Neuronal stem cell (in vitro differentiated cells): Measurements from ENCODE around the gene RWDD4.

Source experiments
- DNase-seq: peaks from one replicate; pipeline ENCODE4 v3.0.0-alpha.2; 2013; ENCODE audit warnings: low spot score
- H2AFZ ChIP-seq: one replicate; pipeline ENCODE4 v1.6.1; 2013; ENCODE audit warnings: mild to moderate bottlenecking, low read length, inconsistent platforms
- H2AK5ac ChIP-seq: 2 replicates; pipeline ENCODE4 v1.6.1; 2013; ENCODE audit warnings: low read depth, mild to moderate bottlenecking, inconsistent platforms, low read length, moderate library complexity, mixed read lengths
- H2BK120ac ChIP-seq: 2 replicates; pipeline ENCODE4 v1.6.1; 2013; ENCODE audit warnings: low read depth, mild to moderate bottlenecking, inconsistent platforms, low read length, moderate library complexity, mixed read lengths
- H2BK12ac ChIP-seq: one replicate; pipeline ENCODE4 v1.6.1; 2013; ENCODE audit warnings: low read length, inconsistent platforms
- H2BK15ac ChIP-seq: 2 replicates; pipeline ENCODE4 v1.6.1; 2013; ENCODE audit warnings: mild to moderate bottlenecking, low read length, inconsistent platforms, mixed read lengths
- H2BK5ac ChIP-seq: one replicate; pipeline ENCODE4 v1.6.1; 2013; ENCODE audit warnings: inconsistent platforms, mild to moderate bottlenecking, low read length, moderate library complexity
- H3K14ac ChIP-seq: one replicate; pipeline ENCODE4 v1.6.1; 2013; ENCODE audit warnings: low read length, inconsistent platforms
- H3K18ac ChIP-seq: 2 replicates; pipeline ENCODE4 v1.6.1; 2013; ENCODE audit warnings: low read length, inconsistent platforms
- H3K23ac ChIP-seq: 2 replicates; pipeline ENCODE4 v1.6.1; 2013; ENCODE audit warnings: low read depth, mild to moderate bottlenecking, mixed read lengths, low read length, inconsistent platforms; ENCODE audit not compliant: poor library complexity
- H3K27ac ChIP-seq: replicated peaks from 3 replicates; pipeline ENCODE4 v1.5.1; 2013; ENCODE audit warnings: low read length, inconsistent platforms
- H3K27me3 ChIP-seq, 3 experiments: 2 replicates each; pipeline ENCODE4 v1.6.1; 2013; ENCODE audit warnings: low read length in 3 of 3, mild to moderate bottlenecking in 2 of 3, inconsistent platforms in 1 of 3, low read depth in 1 of 3, mixed read lengths in 1 of 3, moderate library complexity in 1 of 3; ENCODE audit not compliant: control insufficient read depth in 3 of 3, insufficient read depth in 3 of 3
- H3K36me3 ChIP-seq, 2 donors: replicated peaks in 1 of 2; 2 replicates each; pipeline ENCODE4 v1.6.1; 2013; ENCODE audit warnings: low read length in 2 of 2; ENCODE audit not compliant: control insufficient read depth in 2 of 2, insufficient read depth in 2 of 2
- H3K4ac ChIP-seq: 2 replicates; pipeline ENCODE4 v1.6.1; 2013; ENCODE audit warnings: inconsistent platforms, mild to moderate bottlenecking, low read length, moderate library complexity
- H3K4me1 ChIP-seq, 2 donors: 1 replicate in 1 of 2; 2 replicates in 1 of 2; pipeline ENCODE4 v1.6.1; 2013; ENCODE audit warnings: low read length in 2 of 2, low read depth in 1 of 2; ENCODE audit not compliant: control insufficient read depth in 2 of 2, insufficient read depth in 1 of 2
- H3K4me2 ChIP-seq: one replicate; pipeline ENCODE4 v1.6.1; 2013; ENCODE audit warnings: mild to moderate bottlenecking, low read length, inconsistent platforms; ENCODE audit not compliant: insufficient read depth, poor library complexity, severe bottlenecking
- H3K4me3 ChIP-seq, 2 donors: 2 replicates each; pipeline ENCODE4 v1.5.1; 2013; ENCODE audit warnings: low read length in 2 of 2, mild to moderate bottlenecking in 2 of 2, inconsistent platforms in 1 of 2, moderate library complexity in 1 of 2
- H3K79me1 ChIP-seq: one replicate; pipeline ENCODE4 v1.6.1; 2013; ENCODE audit warnings: low read depth, mild to moderate bottlenecking, inconsistent platforms, low read length, moderate library complexity
- H3K9ac ChIP-seq: one replicate; pipeline ENCODE4 v1.6.1; 2013; ENCODE audit warnings: mild to moderate bottlenecking, low read depth, low read length, inconsistent platforms; ENCODE audit not compliant: poor library complexity
- H3K9me3 ChIP-seq, 2 donors: replicated peaks in 1 of 2; 2 replicates each; pipeline versions ENCODE3 to v1.6.1; 2013; ENCODE audit warnings: low read length in 2 of 2, mild to moderate bottlenecking in 2 of 2, inconsistent platforms in 1 of 2, low read depth in 1 of 2, mixed read lengths in 1 of 2, moderate library complexity in 1 of 2; ENCODE audit not compliant: control insufficient read depth in 2 of 2, insufficient read depth in 1 of 2
- H4K8ac ChIP-seq: one replicate; pipeline ENCODE4 v1.6.1; 2013; ENCODE audit warnings: low read depth, mild to moderate bottlenecking, inconsistent platforms, low read length, moderate library complexity
- H4K91ac ChIP-seq: one replicate; pipeline ENCODE4 v1.6.1; 2013; ENCODE audit warnings: low read length, low read depth, mild to moderate bottlenecking, inconsistent platforms; ENCODE audit not compliant: poor library complexity
- WGBS, 2 donors: extraction: QIAGEN DNeasy Blood & Tissue Kit; methylation state at CpG; one replicate each; pipeline ENCODE4 v1.1.7; 2013; ENCODE audit warnings: missing lambda C conversion rate in 2 of 2, mixed read lengths in 1 of 2; ENCODE audit not compliant: insufficient read length in 2 of 2, insufficient replicate concordance in 1 of 2; ENCODE audit errors: extremely low coverage in 2 of 2; 5-methylcytosine and 5-hydroxymethylcytosine counted together

The RWDD4 gene

GRCh38 chr4:183670251-183670650 is 11.3 kb upstream of the RWDD4 start:
- H3K23ac ChIP-seq: no peak overlapping the region
- H3K27me3 ChIP-seq: no peaks in the 10 kb centered on the region
- no CpG with 5 or more reads among the region's 3 CpGs for WGBS, 2 donors
- H4K8ac ChIP-seq: no peak overlapping the region
- DNase-seq: no peak
- no peak overlapping the region for H2BK15ac ChIP-seq
- H3K4ac ChIP-seq: no peak overlapping the region
- H3K14ac ChIP-seq: no peak overlapping the region
- no peaks in the 10 kb centered on the region for H3K4me1 ChIP-seq
- H3K9ac ChIP-seq: no peak overlapping the region
- H2AFZ ChIP-seq: no peak overlapping the region
- H3K79me1 ChIP-seq: no peaks in the 10 kb centered on the region
- no peak overlapping the region for H2BK5ac ChIP-seq
- H3K4me2 ChIP-seq: no peak overlapping the region
- no peak overlapping the region for H2BK12ac ChIP-seq
- H3K27ac ChIP-seq: no peak overlapping the region
- H3K9me3 ChIP-seq: no peaks in the 10 kb centered on the region
- peaks cover 18 to 96% of the 10 kb centered on the region in 2 donors for H3K36me3 ChIP-seq
- no peak overlapping the region for H2AK5ac ChIP-seq
- H2BK120ac ChIP-seq: no peak overlapping the region
- H4K91ac ChIP-seq: no peak overlapping the region
- H3K4me3 ChIP-seq: no peak overlapping the region
- H3K18ac ChIP-seq: no peak overlapping the region

GRCh38 chr4:183666088-183666487 is 7.1 kb upstream of the RWDD4 start:
- Histone ChIP-seq H3K79me1 (no peaks in the 10 kb centered on the region), H2BK120ac (no peak overlapping the region), H4K91ac (no peak overlapping the region), H3K4me3 (no peak overlapping the region), H3K23ac (no peak overlapping the region), H3K9ac (no peak overlapping the region), H3K14ac (no peak overlapping the region), H3K4me2 (no peak overlapping the region), H2BK15ac (no peak overlapping the region), H3K4me1 (no peaks in the 10 kb centered on the region), H3K36me3 (peaks cover 20 to 81% of the 10 kb centered on the region in 2 donors), H3K27me3 (no peaks in the 10 kb centered on the region), H3K27ac (no peak overlapping the region), H2BK5ac (no peak overlapping the region), H3K4ac (no peak overlapping the region), H3K9me3 (no peaks in the 10 kb centered on the region), H3K18ac (no peak overlapping the region), H2AK5ac (no peak overlapping the region), H2BK12ac (no peak overlapping the region), H2AFZ (no peak overlapping the region), H4K8ac (no peak overlapping the region)
- no peak for DNase-seq
- WGBS, 2 donors: no CpG with 5 or more reads among the region's 1 CpG

GRCh38 chr4:183659872-183660242 is 872 bp upstream of the RWDD4 start:
- H3K4me2 ChIP-seq: peak overlapping the region; percentile 53
- H3K27ac ChIP-seq: no peak overlapping the region
- no peak overlapping the region for H3K14ac ChIP-seq
- peaks cover 0 to 5% of the 10 kb centered on the region in 2 donors for H3K4me1 ChIP-seq
- H3K9ac ChIP-seq: no peak overlapping the region
- no peak for DNase-seq
- peak overlapping the region; percentile 81 to 83 for H3K4me3 ChIP-seq
- H2BK15ac ChIP-seq: no peak overlapping the region
- no CpG with 5 or more reads among the region's 10 CpGs for WGBS, 2 donors
- H3K27me3 ChIP-seq: no peaks in the 10 kb centered on the region
- H2BK5ac ChIP-seq: no peak overlapping the region
- peaks cover 2 to 38% of the 10 kb centered on the region in 2 donors for H3K36me3 ChIP-seq
- H3K18ac ChIP-seq: no peak overlapping the region
- no peak overlapping the region for H2BK120ac ChIP-seq
- no peak overlapping the region for H4K8ac ChIP-seq
- H2AFZ ChIP-seq: peak overlapping the region; percentile 88
- no peak overlapping the region for H3K4ac ChIP-seq
- H3K79me1 ChIP-seq: peaks cover 2% of the 10 kb centered on the region
- H3K23ac ChIP-seq: no peak overlapping the region
- H2AK5ac ChIP-seq: no peak overlapping the region
- H4K91ac ChIP-seq: no peak overlapping the region
- no peak overlapping the region for H2BK12ac ChIP-seq
- no peaks in the 10 kb centered on the region for H3K9me3 ChIP-seq

- Histone ChIP-seq H3K23ac (no peak overlapping the region), H3K27me3 (no peaks in the 10 kb centered on the region), H3K14ac (no peak overlapping the region), H3K9me3 (no peaks in the 10 kb centered on the region), H4K8ac (no peak overlapping the region), H2BK15ac (no peak overlapping the region), H3K4me3 (peak overlapping the region; percentile 83 to 89), H2BK120ac (no peak overlapping the region), H3K36me3 (peaks cover 0 to 37% of the 10 kb centered on the region in 2 donors), H3K27ac (no peak overlapping the region), H3K79me1 (peaks cover 2% of the 10 kb centered on the region), H2AK5ac (no peak overlapping the region), H2BK12ac (no peak overlapping the region), H3K18ac (no peak overlapping the region), H4K91ac (no peak overlapping the region), H3K4me1 (peaks cover 0 to 5% of the 10 kb centered on the region in 2 donors), H3K4ac (no peak overlapping the region), H2BK5ac (no peak overlapping the region), H2AFZ (peak overlapping the region; percentile 88), H3K9ac (peak overlapping the region; percentile 88), H3K4me2 (peak overlapping the region; percentile 56)
- DNase-seq: no peak
- WGBS, 2 donors: no CpG with 5 or more reads among the region's 39 CpGs
Measured at GRCh38 chr4:183658362-183659028, 490 bp downstream of the RWDD4 start.
